MM.1S (cell line): ENCODE results near the gene OR5K2.

Experiments
- EZH2 ChIP-seq: fragments of 300-600 bp; sonication (generic); optimal IDR thresholded peaks from 2 replicates; pipeline ENCODE3; 2017; ENCODE audit warnings: low read depth, mild to moderate bottlenecking, antibody characterized with exemption, low read length, mixed read lengths
- EZH2phosphoT487 ChIP-seq: fragments of 300-600 bp; sonication (generic); IDR thresholded peaks from 2 replicates; pipeline ENCODE4 v1.6.1; 2018; ENCODE audit warnings: antibody characterized with exemption, low read length
- TF ChIP-seq, protein P1 (sequence below): fragments of 300-600 bp; sonication (generic); IDR thresholded peaks from 2 replicates; pipeline ENCODE4 v1.5.1; 2016; ENCODE audit warnings: antibody characterized with exemption, low read length, mixed read lengths

GRCh38 chr3:98534168-98534567 is 36.7 kb downstream of the OR5K2 start:
- no peak for TF ChIP-seq EZH2
- TF ChIP-seq, protein P1, sequence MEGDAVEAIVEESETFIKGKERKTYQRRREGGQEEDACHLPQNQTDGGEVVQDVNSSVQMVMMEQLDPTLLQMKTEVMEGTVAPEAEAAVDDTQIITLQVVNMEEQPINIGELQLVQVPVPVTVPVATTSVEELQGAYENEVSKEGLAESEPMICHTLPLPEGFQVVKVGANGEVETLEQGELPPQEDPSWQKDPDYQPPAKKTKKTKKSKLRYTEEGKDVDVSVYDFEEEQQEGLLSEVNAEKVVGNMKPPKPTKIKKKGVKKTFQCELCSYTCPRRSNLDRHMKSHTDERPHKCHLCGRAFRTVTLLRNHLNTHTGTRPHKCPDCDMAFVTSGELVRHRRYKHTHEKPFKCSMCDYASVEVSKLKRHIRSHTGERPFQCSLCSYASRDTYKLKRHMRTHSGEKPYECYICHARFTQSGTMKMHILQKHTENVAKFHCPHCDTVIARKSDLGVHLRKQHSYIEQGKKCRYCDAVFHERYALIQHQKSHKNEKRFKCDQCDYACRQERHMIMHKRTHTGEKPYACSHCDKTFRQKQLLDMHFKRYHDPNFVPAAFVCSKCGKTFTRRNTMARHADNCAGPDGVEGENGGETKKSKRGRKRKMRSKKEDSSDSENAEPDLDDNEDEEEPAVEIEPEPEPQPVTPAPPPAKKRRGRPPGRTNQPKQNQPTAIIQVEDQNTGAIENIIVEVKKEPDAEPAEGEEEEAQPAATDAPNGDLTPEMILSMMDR: no peak
- TF ChIP-seq EZH2phosphoT487: no peak
